ENCODE data around the gene EEFSEC.
A peak's percentile ranks its signal among the peaks of the same experiment; 100 is the strongest.

EEFSEC gene

DNA sequence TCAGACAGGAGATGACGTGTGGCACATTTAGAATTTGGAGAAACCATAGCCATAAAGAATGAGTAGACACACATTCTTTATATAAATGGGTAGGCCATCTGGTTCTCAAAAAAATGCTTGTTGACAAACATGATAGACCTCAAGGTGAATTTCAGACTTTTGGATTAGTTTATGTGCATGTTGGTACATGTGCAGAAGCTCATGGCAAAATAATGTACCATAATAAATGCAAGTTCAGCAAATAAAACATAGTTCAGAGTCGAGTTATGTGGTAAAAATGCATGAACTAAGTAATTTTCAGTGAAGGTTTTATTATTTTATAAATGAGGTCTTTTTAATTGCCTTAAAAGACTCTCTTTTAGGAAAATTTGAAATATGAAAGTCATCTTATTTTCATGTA, 24.6 kb downstream of the EEFSEC start:
- no peak for DNase-seq
- no peaks in the 10 kb centered on the region for H4K20me1 ChIP-seq (ENCODE audit: insufficient read depth, low read length)
- H3K4me1 ChIP-seq (ENCODE audit: low read length) = 0 out of 2 replicates have a peak, but pooled peaks cover 3% of the 10 kb centered on the region
- no peaks in the 10 kb centered on the region for H3F3A ChIP-seq (ENCODE audit: insufficient read depth, low read length)
- H3K9ac ChIP-seq (ENCODE audit: low read length) = no peak overlapping the region
- no peak overlapping the region for H3K4me3 ChIP-seq (ENCODE audit: low read length)
- no peaks in the 10 kb centered on the region for H3K36me3 ChIP-seq (replicated peaks; ENCODE audit: insufficient read depth, low read length)
- H3K9me3 ChIP-seq (replicated peaks; ENCODE audit: insufficient read depth, low read length) = no peaks in the 10 kb centered on the region
- no peaks in the 10 kb centered on the region for H3K9me2 ChIP-seq (replicated peaks; ENCODE audit: insufficient read depth, low read length)
- H3K27me3 ChIP-seq (replicated peaks; ENCODE audit: insufficient read depth, low read length) = no peaks in the 10 kb centered on the region
- H3K79me2 ChIP-seq (ENCODE audit: low read length) = peaks cover 39% of the 10 kb centered on the region
- H3K27ac ChIP-seq (ENCODE audit: low read length) = no peak overlapping the region
- TF ChIP-seq EZH2 (optimal IDR thresholded peaks at IDR 0.05; ENCODE audit: low read depth, low read length) = no peak
- TF ChIP-seq EZH2phosphoT487 (IDR thresholded peaks at IDR 0.05; ENCODE audit: low read length) = no peak
- no peak for TF ChIP-seq CTCF (IDR thresholded peaks at IDR 0.05; ENCODE audit: low read length)
- no peak overlapping the region for H2AFZ ChIP-seq (ENCODE audit: low read length)
- H3K4me2 ChIP-seq (ENCODE audit: low read depth, low read length) = peak overlapping the region; percentile 30; the same call in 1 of the 2 replicates

DNA sequence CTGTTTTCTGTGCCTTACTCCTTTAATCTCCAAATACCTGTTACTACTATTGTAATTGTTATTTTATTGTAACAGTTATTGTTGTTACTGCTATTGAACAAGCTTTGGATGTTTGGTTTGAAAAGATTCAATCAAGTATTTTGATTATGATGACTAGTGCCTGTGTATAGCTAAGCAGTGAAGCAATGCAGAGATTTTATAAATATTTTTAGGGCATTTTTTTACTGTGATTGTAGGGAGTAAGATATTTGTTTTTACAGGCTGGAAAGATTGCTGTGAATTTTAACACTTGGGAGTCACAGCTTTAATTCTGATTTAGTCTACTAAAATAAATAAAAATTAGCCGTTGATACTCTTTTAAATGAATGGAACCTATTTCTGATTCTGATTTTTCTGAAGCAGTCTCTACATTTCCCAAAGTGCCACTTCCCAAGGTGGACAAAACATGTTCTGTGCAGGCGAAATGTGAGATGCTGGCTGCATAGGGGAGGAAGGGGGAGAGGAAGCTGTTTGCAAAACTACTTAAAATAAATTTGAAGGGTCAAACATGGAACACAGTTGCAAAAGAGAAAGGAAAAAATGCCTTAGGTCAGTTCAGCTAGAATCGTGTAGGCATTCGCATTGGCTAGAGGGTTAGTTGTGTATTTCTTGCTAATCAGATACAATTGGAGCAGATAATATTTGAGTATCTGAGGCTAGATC, 25.7 kb downstream of the EEFSEC start:
- H3K27ac ChIP-seq (ENCODE audit: low read length) = no peak overlapping the region
- peaks cover 47% of the 10 kb centered on the region for H3K79me2 ChIP-seq (ENCODE audit: low read length)
- TF ChIP-seq EZH2 (optimal IDR thresholded peaks at IDR 0.05; ENCODE audit: low read depth, low read length) = no peak
- no peak for TF ChIP-seq EZH2phosphoT487 (IDR thresholded peaks at IDR 0.05; ENCODE audit: low read length)
- TF ChIP-seq CTCF (IDR thresholded peaks at IDR 0.05; ENCODE audit: low read length) = no peak
- H3K27me3 ChIP-seq (replicated peaks; ENCODE audit: insufficient read depth, low read length) = no peaks in the 10 kb centered on the region
- H3K4me2 ChIP-seq (ENCODE audit: low read depth, low read length) = no peak overlapping the region
- H3K4me1 ChIP-seq (ENCODE audit: low read length) = 0 out of 2 replicates have a peak, but pooled peaks cover 3% of the 10 kb centered on the region
- H3K9me3 ChIP-seq (replicated peaks; ENCODE audit: insufficient read depth, low read length) = no peaks in the 10 kb centered on the region
- no peaks in the 10 kb centered on the region for H3K36me3 ChIP-seq (replicated peaks; ENCODE audit: insufficient read depth, low read length)
- H3F3A ChIP-seq (ENCODE audit: insufficient read depth, low read length) = no peaks in the 10 kb centered on the region
- no peaks in the 10 kb centered on the region for H4K20me1 ChIP-seq (ENCODE audit: insufficient read depth, low read length)
- H3K9ac ChIP-seq (ENCODE audit: low read length) = no peak overlapping the region
- H3K9me2 ChIP-seq (replicated peaks; ENCODE audit: insufficient read depth, low read length) = no peaks in the 10 kb centered on the region
- no peak for DNase-seq
- H3K4me3 ChIP-seq (ENCODE audit: low read length) = no peak overlapping the region
- no peak overlapping the region for H2AFZ ChIP-seq (ENCODE audit: low read length)

GRCh38 chr3:128179484-128179819, 26.2 kb downstream of the EEFSEC start:
- H3K4me2 ChIP-seq (ENCODE audit: low read depth, low read length) = no peak overlapping the region
- H3K9ac ChIP-seq (ENCODE audit: low read length) = no peak overlapping the region

More at GRCh38 chr3:128179484-128179819, 26.2 kb downstream of the EEFSEC start:
- Histone ChIP-seq H3K4me3 (ENCODE audit: low read length) (no peak overlapping the region), H3K4me1 (ENCODE audit: low read length) (0 out of 2 replicates have a peak, but pooled peaks cover 3% of the 10 kb centered on the region), H3K9me2 (replicated peaks; ENCODE audit: insufficient read depth, low read length) (no peaks in the 10 kb centered on the region), H4K20me1 (ENCODE audit: insufficient read depth, low read length) (no peaks in the 10 kb centered on the region), H3K9me3 (replicated peaks; ENCODE audit: insufficient read depth, low read length) (no peaks in the 10 kb centered on the region), H2AFZ (ENCODE audit: low read length) (no peak overlapping the region), H3K27me3 (replicated peaks; ENCODE audit: insufficient read depth, low read length) (no peaks in the 10 kb centered on the region), H3K27ac (ENCODE audit: low read length) (no peak overlapping the region), H3K36me3 (replicated peaks; ENCODE audit: insufficient read depth, low read length) (no peaks in the 10 kb centered on the region), H3K79me2 (ENCODE audit: low read length) (peaks cover 47% of the 10 kb centered on the region), H3F3A (ENCODE audit: insufficient read depth, low read length) (no peaks in the 10 kb centered on the region)
- TF ChIP-seq EZH2phosphoT487 (IDR thresholded peaks at IDR 0.05; ENCODE audit: low read length) (no peak), CTCF (IDR thresholded peaks at IDR 0.05; ENCODE audit: low read length) (no peak), EZH2 (optimal IDR thresholded peaks at IDR 0.05; ENCODE audit: low read depth, low read length) (no peak)
- no peak for DNase-seq

Data from MM.1S (cell line).